ENCODE results near the gene FDX2.

DNA sequence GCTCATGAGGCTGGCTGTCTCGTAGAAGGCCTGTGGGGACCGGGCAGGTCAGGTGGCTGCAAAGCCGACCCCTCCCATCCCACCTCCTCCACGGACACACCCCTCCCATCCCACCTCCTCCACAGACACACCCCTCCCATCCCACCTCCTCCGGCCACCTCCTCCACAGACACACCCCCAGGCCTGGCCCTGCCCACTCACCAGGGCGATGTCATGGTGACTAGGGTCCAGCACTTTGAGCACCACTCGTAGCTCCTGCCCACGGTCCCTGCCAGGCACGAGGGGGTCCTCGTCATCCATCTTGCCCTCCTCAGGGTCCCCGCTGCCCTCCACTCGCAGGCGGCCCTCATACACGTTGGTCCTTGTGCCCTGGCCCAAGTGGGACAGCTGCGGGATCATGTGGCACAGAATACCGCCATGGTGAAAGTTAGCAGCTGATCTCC is 45.8 kb upstream of the FDX2 start:
- no peak for TF ChIP-seq POLR2A (IDR thresholded peaks at IDR 0.05)
- TF ChIP-seq, protein P1, sequence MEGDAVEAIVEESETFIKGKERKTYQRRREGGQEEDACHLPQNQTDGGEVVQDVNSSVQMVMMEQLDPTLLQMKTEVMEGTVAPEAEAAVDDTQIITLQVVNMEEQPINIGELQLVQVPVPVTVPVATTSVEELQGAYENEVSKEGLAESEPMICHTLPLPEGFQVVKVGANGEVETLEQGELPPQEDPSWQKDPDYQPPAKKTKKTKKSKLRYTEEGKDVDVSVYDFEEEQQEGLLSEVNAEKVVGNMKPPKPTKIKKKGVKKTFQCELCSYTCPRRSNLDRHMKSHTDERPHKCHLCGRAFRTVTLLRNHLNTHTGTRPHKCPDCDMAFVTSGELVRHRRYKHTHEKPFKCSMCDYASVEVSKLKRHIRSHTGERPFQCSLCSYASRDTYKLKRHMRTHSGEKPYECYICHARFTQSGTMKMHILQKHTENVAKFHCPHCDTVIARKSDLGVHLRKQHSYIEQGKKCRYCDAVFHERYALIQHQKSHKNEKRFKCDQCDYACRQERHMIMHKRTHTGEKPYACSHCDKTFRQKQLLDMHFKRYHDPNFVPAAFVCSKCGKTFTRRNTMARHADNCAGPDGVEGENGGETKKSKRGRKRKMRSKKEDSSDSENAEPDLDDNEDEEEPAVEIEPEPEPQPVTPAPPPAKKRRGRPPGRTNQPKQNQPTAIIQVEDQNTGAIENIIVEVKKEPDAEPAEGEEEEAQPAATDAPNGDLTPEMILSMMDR (IDR thresholded peaks at IDR 0.05), result no peak
